UCSD-AML1 (cell line): ENCODE results near the gene C1orf21.

Source experiments
- DNase-seq: peaks from one replicate; lab custom pipeline; 2025; ENCODE audit not compliant: unreplicated experiment; lab: John Stamatoyannopoulos, UW

The C1orf21 gene

DNA sequence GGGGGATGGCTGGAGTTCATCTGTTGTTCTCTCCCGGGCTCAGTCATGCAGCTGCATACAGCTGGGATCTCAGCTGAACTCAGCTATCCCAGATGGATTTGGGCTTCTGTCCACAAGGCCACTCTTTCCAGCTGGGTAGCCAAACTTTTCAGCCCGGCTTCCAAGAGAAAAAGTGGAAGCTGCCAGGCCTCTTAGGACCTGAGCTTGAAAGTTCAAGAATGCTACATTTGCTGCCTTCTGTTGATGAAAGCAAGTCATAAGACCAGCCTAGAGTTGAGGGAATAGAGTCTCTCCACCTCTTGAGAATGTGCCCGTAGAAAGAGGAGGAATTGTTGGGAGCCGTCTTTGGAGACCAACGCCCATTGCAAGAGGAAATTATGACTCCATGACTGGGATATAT, 95.3 kb downstream of the C1orf21 start:
- no peak for DNase-seq

DNA sequence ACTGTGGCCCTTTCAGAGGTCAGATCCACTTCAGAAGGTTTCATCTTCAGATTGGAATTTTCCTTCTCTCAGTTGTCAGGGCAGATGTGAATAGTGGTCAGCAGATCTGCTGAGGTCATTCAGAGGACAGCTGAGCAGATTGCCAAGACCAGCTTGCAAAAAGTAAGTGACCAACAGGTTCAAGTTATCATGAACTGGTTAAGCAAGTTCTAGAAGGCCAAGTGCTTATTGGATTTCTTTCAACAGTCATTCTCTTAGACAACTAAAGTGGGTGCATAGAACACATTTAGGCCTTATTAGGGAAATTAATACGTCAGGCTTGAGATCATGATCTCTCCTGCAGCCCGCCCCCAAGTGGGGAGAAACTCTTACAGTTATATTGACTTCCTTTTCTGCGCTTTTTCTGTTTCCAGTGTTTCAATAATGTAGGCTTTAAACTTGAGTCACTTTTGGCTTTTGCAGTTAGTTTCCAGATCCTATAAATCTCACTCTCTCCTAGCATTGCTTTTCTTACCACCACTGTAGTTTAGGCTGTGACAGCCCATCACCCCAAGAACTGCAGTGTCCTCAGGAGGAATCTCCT, 96.4 kb downstream of the C1orf21 start:
- no peak for DNase-seq

DNA sequence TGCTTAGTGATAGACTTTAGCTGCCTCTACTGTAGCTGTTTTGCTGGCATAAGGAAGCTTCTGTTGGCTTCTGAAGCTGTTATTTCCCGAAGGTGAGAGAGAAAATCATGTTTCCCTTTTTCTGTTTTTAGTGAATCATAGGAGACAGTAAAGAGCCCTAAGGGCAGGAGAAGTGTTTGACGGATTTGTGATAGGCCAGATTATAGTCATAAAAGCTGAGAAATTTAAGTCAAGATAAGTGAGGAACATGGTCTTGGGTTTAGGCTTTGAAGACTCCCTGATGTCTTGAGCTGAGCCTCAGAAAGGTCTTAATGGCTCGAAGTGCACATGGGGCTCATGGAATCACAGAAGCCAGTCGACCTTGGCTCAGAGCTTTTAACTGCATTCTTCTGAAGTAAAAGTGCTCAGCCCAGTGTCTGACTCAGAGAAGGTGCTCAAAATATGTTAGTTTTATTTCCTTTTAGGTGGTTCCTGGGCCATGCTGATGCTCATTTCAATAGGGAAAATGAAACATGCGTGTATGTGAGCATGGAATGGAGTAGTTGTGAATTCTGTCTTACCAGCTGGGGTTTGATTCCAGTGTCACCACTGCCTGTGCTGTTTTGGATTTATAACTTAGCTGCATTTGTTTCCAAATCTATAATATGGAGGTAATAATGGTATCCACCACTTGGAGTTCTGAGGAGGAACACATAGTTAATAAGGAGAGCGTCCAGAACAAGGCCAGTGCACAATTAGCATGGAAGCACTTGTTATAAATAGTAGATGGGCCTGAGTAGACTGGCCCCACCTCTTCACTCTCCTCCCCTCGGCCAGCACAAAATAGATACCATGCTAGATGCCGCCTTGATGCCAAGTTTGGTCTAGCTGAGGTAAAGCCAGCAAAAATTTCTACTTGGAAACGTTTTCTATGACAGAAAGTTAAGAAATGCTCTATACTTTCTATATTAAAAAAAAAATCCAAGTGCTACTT, 99.2 kb downstream of the C1orf21 start:
- DNase-seq, result no peak

DNA sequence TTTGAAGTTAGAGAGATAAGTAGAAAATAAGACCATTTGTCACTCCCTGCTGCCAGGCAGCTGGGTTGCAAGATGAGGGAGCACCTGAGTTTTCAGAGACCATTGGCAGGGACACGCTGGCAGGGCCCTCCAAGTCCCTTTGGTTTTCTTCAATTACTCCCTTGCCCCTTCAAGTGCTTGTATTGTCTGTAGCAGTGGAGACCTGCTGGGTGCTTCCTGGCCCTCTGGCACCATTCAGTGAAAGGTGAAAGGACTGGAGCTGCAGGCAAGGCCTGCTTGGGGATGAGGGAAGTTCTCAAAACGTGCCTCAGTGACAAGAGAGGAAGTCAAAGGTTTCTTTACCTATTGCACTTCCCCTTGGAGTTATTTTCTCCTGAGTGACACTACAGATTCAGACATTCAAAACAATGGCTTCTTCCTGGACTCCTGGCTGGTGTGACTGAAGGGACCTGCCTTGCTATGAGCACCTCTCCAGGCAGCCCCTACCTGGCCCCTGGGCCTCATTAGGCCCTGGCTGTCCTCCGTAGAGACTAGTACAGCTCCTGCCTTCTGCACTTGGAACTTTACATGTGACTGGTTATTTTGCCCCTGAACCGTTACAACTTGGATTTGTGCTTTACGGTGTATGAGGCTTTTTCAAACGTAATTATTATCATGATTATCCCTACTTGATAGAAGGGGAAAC, 100.1 kb downstream of the C1orf21 start:
- DNase-seq, result no peak

DNA sequence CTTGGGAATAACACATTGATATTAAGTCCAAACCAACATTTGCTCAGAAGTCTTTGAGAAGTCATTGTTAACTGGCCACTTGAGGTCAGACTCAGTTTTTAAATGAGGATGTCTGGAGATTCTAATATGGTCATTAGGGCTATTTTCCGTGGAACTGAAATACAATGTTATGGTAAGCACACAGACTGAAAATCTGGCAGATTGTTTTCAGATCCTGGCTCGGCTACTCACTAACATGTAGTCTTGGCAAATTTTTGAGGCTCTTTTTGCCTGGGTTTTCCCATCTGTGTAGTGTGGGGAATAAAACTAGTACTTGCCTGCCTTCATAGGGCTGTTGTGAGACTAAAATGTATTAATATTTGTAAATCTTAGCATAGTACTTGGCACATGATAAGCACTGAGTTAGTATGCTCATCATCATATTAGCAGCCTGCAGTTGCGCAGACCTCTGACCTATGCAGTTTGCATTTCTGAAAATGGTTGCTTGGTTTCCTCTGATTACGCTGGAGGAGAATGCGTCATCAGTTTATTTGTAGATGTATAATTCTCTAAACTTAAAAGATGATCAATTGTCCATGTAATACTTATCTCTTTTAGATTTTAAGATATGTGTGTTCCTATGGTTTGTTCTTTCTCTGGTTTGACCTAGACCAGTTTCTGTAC, 100.8 kb downstream of the C1orf21 start:
- DNase-seq, result no peak

DNA sequence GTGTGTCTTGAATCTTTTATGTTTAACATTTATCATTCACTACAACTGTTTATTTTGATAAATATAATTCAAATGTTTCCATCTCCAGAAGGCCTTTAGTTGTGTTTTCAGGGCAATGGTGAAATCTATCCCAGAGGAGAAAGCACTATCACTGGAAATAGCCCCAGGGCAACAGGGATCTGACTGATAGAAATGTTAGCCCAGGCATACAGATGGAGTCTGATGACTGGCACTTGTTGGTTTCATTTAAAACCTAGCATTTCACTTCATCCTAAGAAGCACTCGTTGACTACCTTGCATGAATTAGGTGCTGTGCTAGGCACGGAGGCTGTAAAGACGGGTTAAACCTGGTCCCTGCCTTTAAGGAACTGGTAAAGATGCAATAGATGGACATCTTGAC, 103.1 kb downstream of the C1orf21 start:
- no peak for DNase-seq

DNA sequence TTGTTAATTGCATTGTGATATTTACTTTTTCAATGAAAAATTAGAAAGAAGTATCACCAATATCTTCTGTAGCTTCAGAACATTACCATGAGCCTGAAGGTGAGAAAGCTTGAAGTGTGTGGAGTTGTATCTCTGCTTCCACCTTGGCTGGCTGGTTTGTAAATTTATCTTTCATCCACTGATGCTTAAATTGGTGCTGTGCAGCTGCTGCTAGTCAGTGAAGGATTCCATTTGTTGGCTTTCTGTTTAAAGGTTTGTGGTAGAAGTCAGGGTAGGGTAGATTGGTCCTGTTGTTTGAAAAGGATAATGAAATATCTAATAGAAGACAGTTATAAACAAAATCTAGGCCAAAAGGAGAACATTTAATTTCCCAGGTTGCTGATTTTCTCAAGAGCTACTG, 105.7 kb downstream of the C1orf21 start:
- DNase-seq, result no peak

DNA sequence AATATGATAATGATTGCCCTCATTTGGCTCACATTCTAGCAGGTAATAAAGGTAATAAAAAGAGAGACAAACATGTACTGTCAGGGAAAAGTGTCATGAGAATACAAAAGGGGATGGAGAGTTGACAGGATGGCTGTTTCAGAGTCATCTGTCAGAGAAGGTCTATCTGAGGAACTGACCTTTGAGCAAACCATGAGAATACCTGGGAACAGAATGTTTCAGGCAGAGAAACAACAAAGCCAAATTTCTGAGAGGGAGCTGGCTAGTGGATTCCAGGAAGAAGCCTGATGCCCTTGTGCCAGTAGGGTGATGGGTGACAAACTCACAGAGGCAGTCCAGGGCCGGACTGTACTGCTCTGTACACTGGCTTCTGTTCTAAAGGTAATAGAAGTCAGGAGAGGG, 107.2 kb downstream of the C1orf21 start:
- DNase-seq, result no peak

DNA sequence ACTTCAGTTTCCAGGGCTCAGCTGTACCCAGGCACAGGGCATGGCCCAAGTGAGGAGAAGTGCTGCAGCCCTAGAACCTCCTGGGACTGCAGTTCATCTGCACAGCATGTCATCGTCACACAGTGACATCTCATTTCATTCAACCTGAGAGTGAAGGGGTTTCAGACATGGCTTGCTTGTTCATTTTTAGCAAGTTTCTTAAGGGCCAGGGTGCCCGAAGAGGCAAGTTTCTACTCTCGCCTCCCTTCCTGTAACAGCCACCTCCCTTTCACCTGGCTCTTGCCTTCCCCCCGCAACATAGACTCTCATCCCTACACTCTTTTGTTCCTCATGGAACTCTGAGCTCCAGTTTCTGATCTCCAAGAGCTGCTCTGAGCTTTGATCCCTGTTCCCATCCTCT, 108.1 kb downstream of the C1orf21 start:
- DNase-seq, result no peak

DNA sequence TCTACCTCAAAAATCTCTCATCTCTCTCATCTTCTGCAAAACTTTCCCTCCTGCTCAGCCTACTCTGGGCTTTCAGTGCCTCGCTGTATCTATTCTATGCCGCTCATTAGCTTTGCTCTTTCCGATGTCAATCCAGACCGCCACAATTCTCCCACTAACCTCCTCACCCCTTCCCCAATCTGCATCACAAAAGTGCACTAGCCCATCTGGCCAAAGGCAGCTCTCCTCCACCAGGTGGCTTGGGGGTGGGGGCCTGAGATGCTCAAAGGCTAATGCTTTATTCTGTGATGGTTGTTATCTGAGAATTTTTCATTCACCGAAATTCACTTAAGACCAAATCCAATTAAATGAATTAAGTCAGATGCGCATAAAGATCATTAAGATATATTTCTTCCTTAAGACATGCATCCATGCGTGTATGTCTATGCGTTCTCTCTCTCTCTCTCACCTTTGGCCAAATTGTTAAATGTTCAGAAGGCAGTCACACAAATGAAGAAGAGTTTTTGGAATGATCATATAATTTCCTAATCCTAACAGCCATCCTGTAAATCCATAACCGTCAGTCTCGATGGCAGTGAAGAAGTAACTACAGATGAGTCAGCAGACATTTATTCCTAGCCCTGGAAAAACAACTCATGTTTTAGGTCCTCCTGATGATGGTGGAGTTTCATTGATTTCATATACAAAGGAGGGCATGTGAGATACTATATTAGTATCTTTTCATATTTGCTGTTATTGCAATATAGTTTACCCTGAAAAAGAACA, 111.3 kb downstream of the C1orf21 start:
- DNase-seq, result no peak

DNA sequence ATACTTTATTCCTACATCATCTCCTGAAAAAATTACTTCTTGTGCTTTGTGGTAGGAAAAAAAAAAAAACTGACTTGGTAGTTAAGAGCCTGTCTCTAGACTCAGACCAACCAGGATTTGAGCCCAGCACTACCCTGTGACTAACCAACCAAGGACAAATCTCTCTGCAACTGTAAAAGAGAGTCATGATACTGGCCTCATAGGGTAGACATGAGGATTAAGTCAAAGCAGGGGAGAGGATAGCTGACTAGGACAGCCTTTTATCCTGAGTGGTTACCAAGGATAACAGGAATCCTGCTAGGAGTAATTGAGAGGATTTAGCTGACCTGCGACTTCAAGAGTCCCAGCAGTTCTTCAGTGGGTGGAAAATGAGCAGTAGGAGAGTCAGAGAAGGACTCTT, 112.8 kb downstream of the C1orf21 start:
- no peak for DNase-seq

DNA sequence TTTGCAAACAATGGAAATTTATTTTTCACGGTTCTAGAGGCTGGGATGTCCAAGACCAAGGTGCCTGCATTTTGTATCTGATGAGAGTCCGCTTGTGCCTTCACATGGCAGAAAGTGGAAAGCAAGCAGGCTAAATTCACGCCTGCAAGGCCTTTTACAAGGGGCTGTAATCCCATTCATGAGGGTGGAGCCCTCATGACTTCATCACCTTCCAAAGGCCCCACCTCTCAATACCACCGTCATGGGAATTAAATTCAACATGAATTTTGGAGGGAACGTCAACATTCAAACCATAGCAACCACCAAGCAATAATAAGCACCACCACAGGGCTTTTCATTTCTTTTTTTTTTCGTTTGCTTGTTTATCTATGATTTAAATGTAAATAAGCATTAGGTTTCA, 115.3 kb downstream of the C1orf21 start:
- DNase-seq, result no peak

DNA sequence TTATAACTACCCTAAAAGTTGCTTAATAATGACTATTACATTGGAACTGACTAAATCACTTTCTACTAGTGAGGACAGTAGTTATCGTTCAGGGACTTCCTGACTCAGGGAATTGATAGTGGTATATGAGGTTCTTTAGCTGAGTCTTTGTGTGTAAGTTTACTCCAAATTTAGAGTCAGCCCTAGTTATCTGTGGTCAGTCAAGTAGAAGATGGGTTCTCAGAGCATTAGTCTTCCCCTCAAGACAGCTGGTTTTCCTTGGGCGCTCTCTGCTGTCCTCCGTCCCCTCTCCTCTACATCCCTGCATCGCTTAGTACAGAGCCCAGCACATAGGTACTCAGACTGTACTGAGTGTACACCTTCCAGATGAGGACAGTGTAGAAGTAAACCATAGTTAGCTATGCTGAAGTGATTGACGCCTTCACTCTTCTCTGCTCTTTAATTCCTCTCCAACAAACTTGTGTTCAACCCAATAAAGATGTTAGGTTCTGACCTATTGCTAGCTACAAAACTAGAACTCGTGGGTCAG, 116.5 kb downstream of the C1orf21 start:
- DNase-seq, result no peak

DNA sequence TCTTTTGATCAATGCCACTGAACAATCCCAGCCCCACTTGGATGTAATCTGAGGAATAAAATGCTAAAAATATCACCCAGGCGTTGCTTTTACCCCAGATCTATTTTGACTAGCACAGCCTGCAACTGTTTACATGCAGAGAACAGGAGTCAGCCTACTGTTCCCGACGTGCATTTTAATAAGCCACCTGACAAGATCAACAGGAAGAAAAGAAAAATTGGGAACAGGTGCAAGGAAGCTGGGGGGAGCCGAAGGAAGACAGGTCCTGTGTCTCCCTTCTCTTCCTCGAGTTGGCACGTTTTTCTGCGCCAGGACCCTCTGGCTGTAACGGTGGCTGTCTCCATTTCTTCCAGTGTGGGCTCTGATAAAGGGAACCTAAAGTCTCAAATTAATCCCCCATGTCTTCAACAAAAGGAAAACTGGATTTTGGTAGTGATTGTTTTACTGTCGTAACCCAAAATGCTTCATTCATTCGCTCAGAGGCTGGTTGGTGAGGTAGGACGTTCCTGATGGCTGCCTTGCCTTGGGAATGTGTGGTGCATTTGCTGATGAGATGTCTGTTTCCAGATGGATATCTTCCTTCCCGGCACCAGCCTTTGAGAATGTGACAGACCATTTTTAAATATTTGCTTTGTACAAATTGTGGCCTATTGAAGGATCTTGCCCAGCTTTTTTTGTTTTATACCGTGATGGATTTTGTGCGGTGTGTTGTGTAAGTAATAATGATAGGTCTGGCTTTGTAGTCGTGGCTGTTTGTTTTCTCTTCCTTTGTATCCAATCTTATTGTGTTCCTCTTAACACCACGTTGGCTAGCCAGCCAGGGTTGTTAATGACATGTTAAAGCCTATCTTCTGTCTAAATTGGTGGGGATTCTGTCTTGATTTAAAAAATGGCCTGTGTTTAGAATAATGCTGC, 117.5 kb downstream of the C1orf21 start:
- no peak for DNase-seq

DNA sequence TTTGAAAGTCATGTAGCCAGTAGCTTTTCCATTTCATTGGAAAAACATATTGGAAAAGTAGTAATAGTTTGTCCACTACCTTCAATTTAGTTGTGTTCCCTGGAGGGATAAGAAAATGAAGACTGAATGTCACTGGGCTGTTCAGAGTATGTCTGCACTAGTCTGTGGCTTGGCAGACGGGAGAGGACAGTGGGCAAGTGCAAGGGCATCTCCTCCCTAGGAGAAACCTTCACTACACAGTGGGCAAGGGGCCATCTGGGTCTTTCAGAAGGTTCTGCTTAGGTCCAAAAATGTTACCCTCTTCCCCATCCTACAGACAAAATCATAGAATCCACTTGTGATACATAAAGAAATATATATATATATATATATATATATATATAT, 118.1 kb downstream of the C1orf21 start:
- DNase-seq, result no peak

DNA sequence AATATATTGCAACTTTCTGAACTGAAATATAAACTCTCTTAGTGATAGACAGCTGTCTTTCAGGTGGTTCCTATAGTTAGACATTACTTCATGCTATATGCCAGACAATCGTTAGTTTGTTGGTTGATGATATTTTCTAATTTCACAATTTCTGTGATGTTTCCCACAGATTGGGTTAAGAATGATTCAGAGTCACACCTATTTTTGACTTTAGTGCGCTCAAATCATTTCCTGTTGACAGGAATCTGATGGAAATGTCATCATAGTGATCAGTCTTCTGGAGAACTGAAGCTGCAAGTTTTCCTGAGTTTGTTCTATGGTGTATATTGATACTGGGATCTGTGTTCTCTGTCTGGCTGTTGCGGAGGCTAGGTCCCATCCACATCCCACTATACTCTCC, 119.7 kb downstream of the C1orf21 start:
- DNase-seq, result no peak

DNA sequence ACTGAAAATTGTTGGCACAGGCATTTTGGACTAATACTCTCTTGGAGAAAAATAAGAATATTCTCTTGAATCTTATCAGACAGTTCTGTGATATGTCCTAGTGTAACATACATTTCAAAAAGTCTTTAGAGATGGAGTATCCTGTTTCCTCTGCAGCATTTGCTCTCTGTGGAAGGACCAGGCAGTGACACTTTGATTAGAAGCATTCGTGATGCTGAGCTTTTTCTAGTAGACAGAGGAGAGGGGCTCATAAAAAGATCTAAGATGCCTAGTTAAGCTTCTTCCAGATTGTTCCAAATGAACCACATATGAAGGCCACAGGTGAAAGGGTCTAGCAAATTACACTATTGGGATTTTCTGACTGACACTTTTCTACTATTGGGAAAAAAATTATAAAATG, 120.3 kb downstream of the C1orf21 start:
- DNase-seq, result no peak

DNA sequence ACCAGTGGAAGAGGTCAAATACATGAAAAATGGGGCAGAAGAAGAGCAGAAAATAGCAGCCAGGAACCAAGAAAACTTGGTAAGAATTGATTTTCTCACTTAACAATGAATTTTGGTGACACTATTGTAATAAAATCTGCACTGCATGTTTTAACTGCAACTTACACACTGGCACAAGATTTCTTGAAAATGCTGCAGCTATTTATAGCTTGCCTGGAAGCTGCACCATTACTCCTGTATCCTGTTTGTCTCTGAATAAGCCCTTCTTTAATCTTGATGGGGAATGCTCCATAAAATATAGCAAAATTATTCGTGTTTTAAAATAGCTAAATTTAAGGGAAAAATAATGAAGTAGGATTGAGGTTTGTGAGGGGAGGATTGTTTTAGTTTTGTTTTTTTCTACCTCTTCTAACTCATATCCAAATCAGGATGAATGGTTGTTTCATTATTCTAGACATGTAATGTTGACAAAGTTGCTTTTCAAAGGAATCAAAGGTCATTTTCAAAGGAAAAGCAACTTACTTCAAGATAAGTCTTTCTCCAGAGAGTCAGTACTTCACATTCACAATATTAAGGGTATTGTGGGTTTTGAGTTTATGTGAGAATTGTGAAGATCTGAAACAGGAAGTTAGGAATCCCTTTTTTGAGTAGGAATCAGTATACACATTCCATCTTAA, 120.9 kb downstream of the C1orf21 start:
- no peak for DNase-seq

DNA sequence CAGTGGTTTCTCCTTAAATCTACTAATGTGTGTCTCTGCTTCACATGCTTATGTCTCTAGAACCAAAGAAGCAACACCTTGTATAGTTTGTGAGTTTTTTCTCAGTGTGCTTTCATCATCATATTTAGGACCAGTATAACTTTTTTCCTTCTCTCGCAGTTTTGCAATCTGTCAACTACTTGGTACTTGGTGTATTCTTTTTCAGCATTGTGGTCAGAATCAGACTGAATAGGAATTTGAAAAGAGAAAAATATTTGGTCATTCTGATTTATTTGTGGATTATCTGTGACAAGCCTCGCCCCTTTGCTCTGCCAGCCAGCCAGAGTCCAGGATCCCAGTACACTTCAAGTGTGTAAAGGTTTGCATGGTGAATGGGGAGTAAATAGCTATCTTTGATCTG, 122.3 kb downstream of the C1orf21 start:
- DNase-seq, result no peak
